Ishikawa (cell line): ENCODE measurements around the gene ANK3.

Source experiments
- CEBPB ChIP-seq: IDR thresholded peaks from 2 replicates; pipeline ENCODE4 v1.6.1; 2012
- CREB1 ChIP-seq: IDR thresholded peaks from 2 replicates; pipeline ENCODE4 v1.6.1; 2012; ENCODE audit warnings: low read depth
- EGR1 ChIP-seq: IDR thresholded peaks from 2 replicates; pipeline ENCODE4 v1.6.1; 2012
- EP300 ChIP-seq: IDR thresholded peaks from 2 replicates; pipeline ENCODE4 v1.6.1; 2012; ENCODE audit warnings: borderline replicate concordance
- FOXM1 ChIP-seq: IDR thresholded peaks from 2 replicates; pipeline ENCODE4 v1.6.1; 2012; ENCODE audit warnings: low read depth, borderline replicate concordance
- NFIC ChIP-seq: IDR thresholded peaks from 2 replicates; pipeline ENCODE4 v1.6.1; 2012
- RAD21 ChIP-seq: IDR thresholded peaks from 2 replicates; pipeline ENCODE4 v1.6.1; 2012; ENCODE audit warnings: low read depth
- REST ChIP-seq: IDR thresholded peaks from 2 replicates; pipeline ENCODE4 v1.6.1; 2012; ENCODE audit warnings: low read depth, mild to moderate bottlenecking
- TAF1 ChIP-seq: IDR thresholded peaks from 2 replicates; pipeline ENCODE4 v1.6.1; 2012; ENCODE audit warnings: low read depth, mild to moderate bottlenecking
- TCF12 ChIP-seq: IDR thresholded peaks from 2 replicates; pipeline ENCODE4 v1.6.1; 2012; ENCODE audit warnings: low read depth
- TEAD4 ChIP-seq: IDR thresholded peaks from 2 replicates; pipeline ENCODE4 v1.6.1; 2012
- YY1 ChIP-seq: IDR thresholded peaks from 2 replicates; pipeline ENCODE4 v1.6.1; 2012; ENCODE audit warnings: low read depth
- ZBTB7A ChIP-seq: IDR thresholded peaks from 2 replicates; pipeline ENCODE4 v1.6.1; 2012; ENCODE audit warnings: low read depth
- TF ChIP-seq, protein P1 (sequence below): IDR thresholded peaks from 2 replicates; pipeline ENCODE4 v1.6.1; 2012
- TF ChIP-seq, protein P2 (sequence below): IDR thresholded peaks from 2 replicates; pipeline ENCODE4 v1.6.1; 2012

ANK3 gene

DNA sequence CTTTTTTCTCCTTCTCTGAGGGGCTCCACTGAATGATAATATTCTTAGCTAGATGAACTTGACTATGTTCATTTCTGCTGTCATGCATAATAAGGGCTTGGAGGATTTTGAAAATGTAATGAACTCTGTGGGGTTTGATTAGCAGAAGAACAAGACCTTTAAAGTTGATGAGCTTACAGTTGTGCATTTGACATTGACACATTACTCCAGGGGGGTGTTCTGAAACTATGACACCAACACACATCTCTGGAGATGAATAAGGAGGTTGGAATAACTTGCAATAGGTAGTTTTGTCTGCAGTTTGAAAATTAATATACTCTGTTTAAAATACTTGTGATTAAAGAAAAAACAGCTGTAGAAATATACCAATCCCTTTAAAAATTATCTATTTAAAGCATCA, 80.3 kb downstream of the ANK3 start:
- TF ChIP-seq NFIC (no peak), TCF12 (no peak), CREB1 (no peak), EP300 (no peak), TEAD4 (no peak), ZBTB7A (no peak), FOXM1 (no peak), REST (no peak), EGR1 (no peak), RAD21 (no peak)
- TF ChIP-seq, protein P1, sequence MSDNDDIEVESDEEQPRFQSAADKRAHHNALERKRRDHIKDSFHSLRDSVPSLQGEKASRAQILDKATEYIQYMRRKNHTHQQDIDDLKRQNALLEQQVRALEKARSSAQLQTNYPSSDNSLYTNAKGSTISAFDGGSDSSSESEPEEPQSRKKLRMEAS, result no peak
- TF ChIP-seq, protein P2, sequence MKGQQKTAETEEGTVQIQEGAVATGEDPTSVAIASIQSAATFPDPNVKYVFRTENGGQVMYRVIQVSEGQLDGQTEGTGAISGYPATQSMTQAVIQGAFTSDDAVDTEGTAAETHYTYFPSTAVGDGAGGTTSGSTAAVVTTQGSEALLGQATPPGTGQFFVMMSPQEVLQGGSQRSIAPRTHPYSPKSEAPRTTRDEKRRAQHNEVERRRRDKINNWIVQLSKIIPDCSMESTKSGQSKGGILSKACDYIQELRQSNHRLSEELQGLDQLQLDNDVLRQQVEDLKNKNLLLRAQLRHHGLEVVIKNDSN, result no peak

- TF ChIP-seq, protein P2, result no peak
- TF ChIP-seq TEAD4 (no peak), YY1 (no peak), CREB1 (no peak), CEBPB (no peak), TAF1 (no peak), NFIC (no peak), EGR1 (no peak), RAD21 (no peak), REST (no peak), ZBTB7A (no peak), EP300 (no peak), TCF12 (no peak), FOXM1 (no peak)
- TF ChIP-seq, protein P1, result no peak
These were observed 84.2 kb downstream of the ANK3 start for GRCh38 chr10:60305380-60305892.

GRCh38 chr10:60304829-60305379, 84.8 kb downstream of the ANK3 start:
- TF ChIP-seq RAD21 (no peak), YY1 (no peak), NFIC (no peak), FOXM1 (no peak), EGR1 (no peak), EP300 (no peak), REST (no peak), CREB1 (no peak), TAF1 (no peak), ZBTB7A (no peak), CEBPB (no peak), TCF12 (no peak), TEAD4 (no peak)
- TF ChIP-seq, protein P2, result no peak
- TF ChIP-seq, protein P1, result no peak

GRCh38 chr10:60303778-60304177, 85.9 kb downstream of the ANK3 start:
- TF ChIP-seq, protein P2, result no peak
- no peak for TF ChIP-seq REST
- TF ChIP-seq, protein P1, result no peak
- TF ChIP-seq YY1, result no peak
- no peak for TF ChIP-seq CEBPB
- no peak for TF ChIP-seq NFIC
- no peak for TF ChIP-seq EGR1
- no peak for TF ChIP-seq CREB1
- TF ChIP-seq TAF1, result no peak
- no peak for TF ChIP-seq RAD21
- no peak for TF ChIP-seq ZBTB7A
- no peak for TF ChIP-seq EP300
